Adrenal gland (tissue), 5 donors: ENCODE measurements around the gene MYO5B.

Source experiments
- POLR2A ChIP-seq, 2 donors: fragments of 450-650 bp; IDR thresholded peaks; one replicate each; pipeline ENCODE4 v1.6.1; 2017; ENCODE audit warnings: antibody characterized with exemption in 2 of 2, mild to moderate bottlenecking in 2 of 2, moderate library complexity in 1 of 2
- TF ChIP-seq, protein P1 (sequence below), 6 experiments: fragments of 450-650 bp in 4 of 6; fragments of 200-600 bp in 2 of 6; sonication (generic) in 1 of 6; IDR thresholded peaks; 1 replicate in 5 of 6; 2 replicates in 1 of 6; pipeline versions ENCODE4 v1.5.1 to v1.8.0; 2016 to 2021; ENCODE audit warnings: antibody characterized with exemption in 6 of 6, mild to moderate bottlenecking in 2 of 6, moderate library complexity in 1 of 6
- donor health status: DM: no; HTN: no; CAD: no.

DNA sequence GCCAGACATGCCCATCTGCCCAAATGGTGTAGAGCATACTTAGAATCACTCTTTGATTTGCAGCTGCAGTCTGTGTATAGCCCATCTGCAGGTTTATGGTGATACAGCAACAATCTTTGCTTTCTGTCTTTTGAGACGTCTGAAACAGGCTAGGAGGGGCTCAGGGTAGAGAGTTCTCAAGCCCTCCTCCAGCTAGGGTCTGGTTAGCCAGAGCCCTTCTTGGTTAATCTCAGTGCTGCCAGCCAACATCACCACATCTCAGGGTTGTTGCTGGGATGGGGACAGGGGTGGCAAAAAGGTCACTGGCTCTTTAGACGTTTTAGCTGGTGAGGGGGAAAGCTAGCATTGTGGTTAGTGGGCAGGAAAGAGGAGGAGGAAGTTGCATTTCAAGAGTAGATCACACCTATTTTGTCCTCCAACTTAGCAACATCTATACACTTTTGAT is 245.0 kb downstream of the MYO5B start:
- TF ChIP-seq, protein P1, sequence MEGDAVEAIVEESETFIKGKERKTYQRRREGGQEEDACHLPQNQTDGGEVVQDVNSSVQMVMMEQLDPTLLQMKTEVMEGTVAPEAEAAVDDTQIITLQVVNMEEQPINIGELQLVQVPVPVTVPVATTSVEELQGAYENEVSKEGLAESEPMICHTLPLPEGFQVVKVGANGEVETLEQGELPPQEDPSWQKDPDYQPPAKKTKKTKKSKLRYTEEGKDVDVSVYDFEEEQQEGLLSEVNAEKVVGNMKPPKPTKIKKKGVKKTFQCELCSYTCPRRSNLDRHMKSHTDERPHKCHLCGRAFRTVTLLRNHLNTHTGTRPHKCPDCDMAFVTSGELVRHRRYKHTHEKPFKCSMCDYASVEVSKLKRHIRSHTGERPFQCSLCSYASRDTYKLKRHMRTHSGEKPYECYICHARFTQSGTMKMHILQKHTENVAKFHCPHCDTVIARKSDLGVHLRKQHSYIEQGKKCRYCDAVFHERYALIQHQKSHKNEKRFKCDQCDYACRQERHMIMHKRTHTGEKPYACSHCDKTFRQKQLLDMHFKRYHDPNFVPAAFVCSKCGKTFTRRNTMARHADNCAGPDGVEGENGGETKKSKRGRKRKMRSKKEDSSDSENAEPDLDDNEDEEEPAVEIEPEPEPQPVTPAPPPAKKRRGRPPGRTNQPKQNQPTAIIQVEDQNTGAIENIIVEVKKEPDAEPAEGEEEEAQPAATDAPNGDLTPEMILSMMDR (IDR thresholded peaks at IDR 0.05), result no peak
- TF ChIP-seq POLR2A (IDR thresholded peaks at IDR 0.05), result no peak
